ENCODE results near the gene CYTL1.
"Not testable (repeated sequence)": the region's sequence is repeated elsewhere in the genome, so short reads cannot be mapped to it uniquely, and the experiment has no call there.

The CYTL1 gene

GRCh38 chr4:4996935-4997334, 22.3 kb downstream of the CYTL1 start:
- not testable (repeated sequence) for DNase-seq

- no peak for DNase-seq
Observed at GRCh38 chr4:4995908-4996265, 23.4 kb downstream of the CYTL1 start.

- DNase-seq = peak; percentile 29
Observed at GRCh38 chr4:4995103-4995907, 24.0 kb downstream of the CYTL1 start.

GRCh38 chr4:4994312-4995097, 24.8 kb downstream of the CYTL1 start:
- no peak for DNase-seq

GRCh38 chr4:4992833-4993232, 26.4 kb downstream of the CYTL1 start:
- no peak for DNase-seq

- DNase-seq = no peak
Observed at GRCh38 chr4:4991541-4992099, 27.6 kb downstream of the CYTL1 start.

GRCh38 chr4:4990857-4991540, 28.3 kb downstream of the CYTL1 start:
- DNase-seq = no peak

GRCh38 chr4:4990329-4990728, 28.9 kb downstream of the CYTL1 start:
- DNase-seq = no peak

GRCh38 chr4:4989083-4989622, 30.1 kb downstream of the CYTL1 start:
- no peak for DNase-seq

- DNase-seq = no peak
Observed at GRCh38 chr4:4987656-4988055, 31.6 kb downstream of the CYTL1 start.

- no peak for DNase-seq
Observed at GRCh38 chr4:4986841-4987240, 32.4 kb downstream of the CYTL1 start.

- no peak for DNase-seq
Observed at GRCh38 chr4:4985844-4986243, 33.4 kb downstream of the CYTL1 start.

- DNase-seq = no peak
Observed at GRCh38 chr4:4985036-4985435, 34.2 kb downstream of the CYTL1 start.

- no peak for DNase-seq
Observed at GRCh38 chr4:4984186-4984585, 35.1 kb downstream of the CYTL1 start.

GRCh38 chr4:4981827-4982226, 37.4 kb downstream of the CYTL1 start:
- no peak for DNase-seq

GRCh38 chr4:4981427-4981826, 37.8 kb downstream of the CYTL1 start:
- no peak for DNase-seq

- DNase-seq = no peak
Observed at GRCh38 chr4:4980621-4981230, 38.5 kb downstream of the CYTL1 start.

GRCh38 chr4:4979971-4980370, 39.3 kb downstream of the CYTL1 start:
- DNase-seq = no peak

- DNase-seq = no peak
Observed at GRCh38 chr4:4974727-4975126, 44.5 kb downstream of the CYTL1 start.

- DNase-seq = no peak
Observed at GRCh38 chr4:4971796-4972195, 47.5 kb downstream of the CYTL1 start.

- no peak for DNase-seq
Observed at GRCh38 chr4:4969298-4969697, 50.0 kb downstream of the CYTL1 start.

GRCh38 chr4:4968161-4968725, 51.0 kb downstream of the CYTL1 start:
- no peak for DNase-seq
